SK-N-SH (cell line): Measurements from ENCODE around the gene C11orf98. TPM values are rescaled to one million over a fixed set of nuclear protein-coding genes. Genes with fewer than 3 reads are reported as not detected.

ENCODE experiments used
- CTCF ChIA-PET: fragments of 300-600, 350-600 bp; formaldehyde crosslinking; extraction: SDS; loops from one replicate; lab custom pipeline; 2021; lab: Yijun Ruan, JAX
- POLR2A ChIA-PET: fragments of 350-600 bp; sonication (Branson Sonifier 250); formaldehyde crosslinking; extraction: SDS; loops from one replicate; lab custom pipeline; 2020; ENCODE audit warnings: antibody characterized with exemption, inconsistent platforms; lab: Yijun Ruan, JAX
- DNase-seq: peaks from one replicate; pipeline ENCODE4 v3.0.0; 2012
- H2AFZ ChIP-seq: fragments of 200-600 bp; sonication (generic); 2 replicates; pipeline ENCODE4 v1.8.1; 2016; ENCODE audit warnings: antibody characterized with exemption, mild to moderate bottlenecking, low read depth
- H3F3A ChIP-seq: fragments of 200-600 bp; sonication (generic); replicated peaks from 2 replicates; pipeline ENCODE3; 2016; ENCODE audit warnings: antibody characterized with exemption, mild to moderate bottlenecking; ENCODE audit not compliant: insufficient read depth
- H3K27ac ChIP-seq, 2 experiments: fragments of 200-500 bp in 1 of 2; fragments of 200-600 bp in 1 of 2; sonication (Bioruptor generic) in 1 of 2; sonication (generic), shearing (Covaris generic) in 1 of 2; 2 replicates each; pipeline versions ENCODE4 v1.5.1 to v1.6.1; 2014 to 2016; ENCODE audit warnings: low read depth in 2 of 2, inconsistent platforms in 1 of 2, low read length in 1 of 2, mild to moderate bottlenecking in 1 of 2, mixed read lengths in 1 of 2
- H3K27me3 ChIP-seq: fragments of 200-600 bp; sonication (generic), shearing (Covaris generic); 2 replicates; pipeline ENCODE4 v1.6.1; 2016; ENCODE audit warnings: mixed run types; ENCODE audit not compliant: insufficient read depth
- H3K36me3 ChIP-seq, 2 experiments: fragments of 200-500 bp in 1 of 2; fragments of 200-600 bp in 1 of 2; sonication (Bioruptor generic) in 1 of 2; sonication (generic) in 1 of 2; replicated peaks in 1 of 2; 2 replicates each; pipeline versions ENCODE3 to v1.5.1; 2014 to 2016; ENCODE audit warnings: low read length in 1 of 2, mild to moderate bottlenecking in 1 of 2; ENCODE audit not compliant: insufficient read depth in 2 of 2, control insufficient read depth in 1 of 2
- H3K4me1 ChIP-seq, 2 experiments: fragments of 200-500 bp in 1 of 2; fragments of 200-600 bp in 1 of 2; sonication (Bioruptor generic) in 1 of 2; sonication (generic), shearing (Covaris generic) in 1 of 2; 2 replicates each; pipeline versions ENCODE4 v1.5.1 to v1.6.1; 2014 to 2016; ENCODE audit warnings: low read depth in 1 of 2, low read length in 1 of 2, mixed run types in 1 of 2; ENCODE audit not compliant: insufficient read depth in 2 of 2, control insufficient read depth in 1 of 2
- H3K4me2 ChIP-seq: fragments of 200-600 bp; sonication (generic), shearing (Covaris generic); 2 replicates; pipeline ENCODE4 v1.6.1; 2017; ENCODE audit warnings: mixed run types
- H3K4me3 ChIP-seq, 2 experiments: fragments of 200-500 bp in 1 of 2; fragments of 200-600 bp in 1 of 2; sonication (Bioruptor generic) in 1 of 2; sonication (generic), shearing (Covaris generic) in 1 of 2; 2 replicates each; pipeline versions ENCODE4 v1.5.1 to v1.8.1; 2014 to 2016; ENCODE audit warnings: low read depth in 2 of 2, inconsistent platforms in 1 of 2, low read length in 1 of 2, mild to moderate bottlenecking in 1 of 2, mixed read lengths in 1 of 2, moderate library complexity in 1 of 2
- H3K79me2 ChIP-seq: fragments of 200-600 bp; sonication (generic); 2 replicates; pipeline ENCODE4 v1.8.1; 2017; ENCODE audit warnings: mild to moderate bottlenecking; ENCODE audit not compliant: insufficient read depth
- H3K9ac ChIP-seq: fragments of 200-600 bp; sonication (generic); 2 replicates; pipeline ENCODE4 v1.6.1; 2017; ENCODE audit warnings: mixed run types
- H3K9me2 ChIP-seq: fragments of 200-600 bp; sonication (generic); 2 replicates; pipeline ENCODE4 v1.6.1; 2017; ENCODE audit warnings: mixed run types
- H3K9me3 ChIP-seq: fragments of 200-600 bp; sonication (generic); 2 replicates; pipeline ENCODE4 v1.6.1; 2017; ENCODE audit warnings: mixed run types, mild to moderate bottlenecking, moderate library complexity
- H4K20me1 ChIP-seq: fragments of 200-600 bp; sonication (generic); 2 replicates; pipeline ENCODE4 v1.6.1; 2017; ENCODE audit warnings: mild to moderate bottlenecking, mixed run types; ENCODE audit not compliant: insufficient read depth
- CTCF ChIP-seq: fragments of 200-600 bp; sonication (generic); IDR thresholded peaks from 2 replicates; pipeline ENCODE4 v1.6.1; 2017; ENCODE audit warnings: antibody characterized with exemption, mild to moderate bottlenecking, moderate library complexity
- GABPA ChIP-seq: IDR thresholded peaks from 2 replicates; pipeline ENCODE4 v1.4.0; 2012; ENCODE audit warnings: low read depth, mild to moderate bottlenecking
- POLR2AphosphoS5 ChIP-seq: IDR thresholded peaks from 2 replicates; pipeline ENCODE4 v1.6.1; 2012; ENCODE audit warnings: low read depth, low read length
- SMC3 ChIP-seq: IDR thresholded peaks from 2 replicates; pipeline ENCODE4 v1.6.1; 2012; ENCODE audit warnings: low read depth, low read length, improper control_type of control experiment
- TCF12 ChIP-seq: IDR thresholded peaks from 2 replicates; pipeline ENCODE4 v1.4.0; 2012
- WGBS: methylation state at CpG from one replicate; pipeline ENCODE4 v1.1.6; 2017; ENCODE audit warnings: low lambda C conversion rate; 5-methylcytosine and 5-hydroxymethylcytosine counted together
- polyA plus RNA-seq, 3 experiments: library from polyadenylated mRNA; depleted of rRNA; stranded (reverse); fragments of >200 nt; gene quantifications; 2 replicates each; pipeline ENCODE4 v1.2.3, GENCODE V29; 2012
- TF ChIP-seq, protein P1 (sequence below): IDR thresholded peaks from 2 replicates; pipeline ENCODE4 v1.4.0; 2012; ENCODE audit warnings: low read depth

C11orf98 gene
- polyA plus RNA-seq, 1 of the 3 experiments (the other 2 are of a cell fraction), result 126 TPM

DNA sequence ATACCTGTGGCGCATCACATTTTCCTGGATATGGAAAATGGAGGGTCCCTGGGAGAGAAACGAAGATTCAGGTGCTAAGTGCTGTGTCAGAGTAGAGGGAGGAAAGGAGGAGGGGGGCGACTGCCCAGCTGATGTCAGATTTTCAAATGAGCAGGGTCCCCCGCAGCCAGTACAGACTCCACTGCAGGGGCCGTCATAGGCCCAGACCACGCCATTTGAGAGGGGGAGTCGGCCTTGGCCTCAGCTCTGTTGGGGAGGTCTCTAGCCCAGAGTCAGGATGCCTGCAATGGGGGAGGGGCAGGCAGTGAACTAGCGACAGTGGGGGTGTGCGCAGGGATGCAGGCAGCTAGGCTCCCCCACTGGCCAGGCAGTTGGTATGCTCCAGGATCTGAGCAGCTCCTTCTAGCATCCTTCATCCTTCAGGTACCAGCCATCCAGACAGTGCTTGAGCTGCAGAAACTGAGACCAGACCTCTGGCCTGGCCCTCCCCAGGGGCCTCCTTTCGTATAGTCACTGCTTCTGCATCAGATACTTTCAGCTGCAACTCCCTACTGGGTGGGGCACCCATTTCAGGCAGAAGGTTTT is 42.4 kb upstream of the C11orf98 start, which contains the start of the genes BSCL2 and GNG3:
BSCL2 (minus strand) TSS at position 148 of the 585 bp plus-strand sequence. CDS start 229 bp downstream, outside the sequence.
GNG3 (plus strand) TSS at position 400 of the 585 bp plus-strand sequence. CDS start 620 bp downstream, outside the sequence.
- Histone ChIP-seq H3K27ac (peak within 1 kb of the TSS; percentile 84 to 89), H3K9me2 (no peaks in the 10 kb centered on the region), H4K20me1 (no peaks in the 10 kb centered on the region), H3F3A (peaks cover 39% of the 10 kb centered on the region), H3K27me3 (no peaks in the 10 kb centered on the region), H3K4me1 (peaks cover 22 to 45% of the 10 kb centered on the region in 2 experiments; a peak in 3 of 4 replicates), H3K4me3 (peak within 1 kb of the TSS; percentile 48 to 67), H3K4me2 (peak within 1 kb of the TSS; percentile 81), H3K79me2 (peaks cover 12% of the 10 kb centered on the region; the same call in 1 of the 2 replicates), H2AFZ (peak within 1 kb of the TSS; percentile 64; the same call in 1 of the 2 replicates), H3K36me3 (peaks cover 18 to 23% of the 10 kb centered on the region in 2 experiments), H3K9ac (no peak within 1 kb of the TSS), H3K9me3 (no peaks in the 10 kb centered on the region)
- CTCF ChIA-PET, result interaction anchor here (1.3 to 6.6 kb wide), 5 partner anchors 13 to 119 kb away, joined by 3 to 48 read pairs (median 5); partner anchors contain the start of gene HNRNPUL2
- peak; percentile 39 for DNase-seq
- POLR2A ChIA-PET, result interaction anchor here (0.6 to 3.3 kb wide), 8 partner anchors 22 to 997 kb away, joined by 3 to 26 read pairs (median 6); partner anchors contain the start of genes C11orf98, CSKMT, TUT1 and ZBTB3
- 93% methylated on average over 9 of the region's 10 CpGs for WGBS
- TF ChIP-seq CTCF (no peak), SMC3 (no peak)

DNA sequence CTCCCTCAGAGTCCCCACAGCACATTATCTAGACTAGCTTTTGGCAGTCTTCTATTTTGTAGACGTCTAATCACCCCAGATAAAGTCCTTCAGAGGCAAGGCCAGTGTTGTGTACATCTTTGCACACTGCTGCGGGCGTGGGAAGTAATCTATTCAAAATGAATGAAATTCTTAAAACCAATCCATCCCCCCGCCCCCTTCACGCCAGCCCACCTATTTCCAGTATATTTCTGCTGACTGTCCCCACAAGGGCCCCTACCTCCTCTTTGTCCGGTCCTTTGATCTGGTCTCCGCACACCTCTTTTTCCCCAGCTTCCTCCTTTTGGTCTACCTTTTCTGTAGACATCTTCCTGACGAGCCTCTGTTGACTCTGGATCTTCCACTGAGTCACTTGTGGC is 41.8 kb upstream of the C11orf98 start:
- Histone ChIP-seq H3K27ac (peak overlapping the region; percentile 84 to 89), H3K4me3 (no peak overlapping the region; a peak in 1 of 4 replicates), H3K9me3 (no peaks in the 10 kb centered on the region), H4K20me1 (no peaks in the 10 kb centered on the region), H3K9ac (no peak overlapping the region), H3K4me1 (peaks cover 22 to 45% of the 10 kb centered on the region in 2 experiments; a peak in 3 of 4 replicates), H3K36me3 (peaks cover 16 to 19% of the 10 kb centered on the region in 2 experiments), H3F3A (peaks cover 36% of the 10 kb centered on the region), H3K4me2 (peak overlapping the region; percentile 73), H3K27me3 (no peaks in the 10 kb centered on the region), H2AFZ (peak overlapping the region; percentile 64; the same call in 1 of the 2 replicates), H3K79me2 (peaks cover 12% of the 10 kb centered on the region; the same call in 1 of the 2 replicates), H3K9me2 (no peaks in the 10 kb centered on the region)
- CTCF ChIA-PET, result interaction anchor here (1.1 to 6.6 kb wide), 8 partner anchors 12 to 164 kb away, joined by 3 to 48 read pairs (median 4); partner anchors contain the start of genes HNRNPUL2 and TMEM179B
- POLR2A ChIA-PET, result interaction anchor here (0.5 to 3.3 kb wide), 9 partner anchors 18 to 135 kb away, joined by 3 to 26 read pairs (median 5); partner anchors contain the start of genes C11orf98, CSKMT, HNRNPUL2 and INTS5
- DNase-seq, result no peak
- 86% methylated on average over 8 of the region's 8 CpGs for WGBS
- TF ChIP-seq POLR2AphosphoS5 (0 out of 2 replicates have a peak, but pooled peaks have one; percentile 1), GABPA (no peak), TCF12 (no peak)
- TF ChIP-seq, protein P1, sequence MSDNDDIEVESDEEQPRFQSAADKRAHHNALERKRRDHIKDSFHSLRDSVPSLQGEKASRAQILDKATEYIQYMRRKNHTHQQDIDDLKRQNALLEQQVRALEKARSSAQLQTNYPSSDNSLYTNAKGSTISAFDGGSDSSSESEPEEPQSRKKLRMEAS, result no peak
